H9 (cell line): ENCODE data around the gene CACNA2D3. TPM values are rescaled to one million over a fixed set of nuclear protein-coding genes. Genes with fewer than 3 reads are reported as not detected.

ENCODE experiments used
- DNase-seq: peaks from one replicate; pipeline ENCODE4 v3.0.0-alpha.2; 2017
- H2AFZ ChIP-seq: one replicate; pipeline ENCODE4 v1.6.1; 2013; ENCODE audit warnings: mild to moderate bottlenecking, low read length, control low read depth, moderate library complexity
- H2AK5ac ChIP-seq: 2 replicates; pipeline ENCODE4 v1.6.1; 2013; ENCODE audit warnings: low read length, control low read depth, mixed read lengths; ENCODE audit not compliant: insufficient read length
- H2BK120ac ChIP-seq: one replicate; pipeline ENCODE4 v1.6.1; 2013; ENCODE audit warnings: low read depth, mild to moderate bottlenecking, low read length, control low read depth, inconsistent platforms; ENCODE audit not compliant: poor library complexity, severe bottlenecking
- H2BK12ac ChIP-seq: 2 replicates; pipeline ENCODE4 v1.6.1; 2013; ENCODE audit warnings: low read length, control low read depth, mixed read lengths, low read depth; ENCODE audit not compliant: insufficient read length
- H2BK15ac ChIP-seq: 2 replicates; pipeline ENCODE4 v1.6.1; 2013; ENCODE audit warnings: low read depth, low read length, control low read depth
- H2BK20ac ChIP-seq: one replicate; pipeline ENCODE4 v1.6.1; 2013; ENCODE audit warnings: low read depth, mild to moderate bottlenecking, low read length, control low read depth, inconsistent platforms; ENCODE audit not compliant: poor library complexity, severe bottlenecking
- H2BK5ac ChIP-seq: 2 replicates; pipeline ENCODE4 v1.6.1; 2013; ENCODE audit warnings: low read length, control low read depth, mixed read lengths; ENCODE audit not compliant: insufficient read length
- H3K14ac ChIP-seq: 2 replicates; pipeline ENCODE4 v1.6.1; 2013; ENCODE audit warnings: low read length, control low read depth; ENCODE audit not compliant: insufficient read depth
- H3K18ac ChIP-seq: 2 replicates; pipeline ENCODE4 v1.6.1; 2013; ENCODE audit warnings: low read depth, mild to moderate bottlenecking, mixed read lengths, low read length, control low read depth; ENCODE audit not compliant: insufficient read length
- H3K23ac ChIP-seq: 2 replicates; pipeline ENCODE4 v1.6.1; 2013; ENCODE audit warnings: low read length, control low read depth, mixed read lengths, low read depth; ENCODE audit not compliant: insufficient read length
- H3K23me2 ChIP-seq: 2 replicates; pipeline ENCODE4 v1.6.1; 2013; ENCODE audit warnings: low read depth, mild to moderate bottlenecking, mixed read lengths, low read length, control low read depth; ENCODE audit not compliant: insufficient read length, poor library complexity, severe bottlenecking
- H3K27ac ChIP-seq: 2 replicates; pipeline ENCODE4 v1.5.1; 2013; ENCODE audit warnings: low read length, control low read depth, mixed read lengths, low read depth; ENCODE audit not compliant: insufficient read length
- H3K27me3 ChIP-seq: 2 replicates; pipeline ENCODE4 v1.6.1; 2013; ENCODE audit warnings: low read length, control low read depth, inconsistent platforms; ENCODE audit not compliant: insufficient read depth
- H3K4ac ChIP-seq: 2 replicates; pipeline ENCODE4 v1.6.1; 2013; ENCODE audit warnings: low read depth, mild to moderate bottlenecking, control low read depth, inconsistent platforms, low read length, moderate library complexity
- H3K4me1 ChIP-seq: 2 replicates; pipeline ENCODE4 v1.6.1; 2013; ENCODE audit warnings: low read length, control low read depth, inconsistent platforms; ENCODE audit not compliant: insufficient read depth
- H3K4me2 ChIP-seq: 2 replicates; pipeline ENCODE4 v1.6.1; 2013; ENCODE audit warnings: low read length, control low read depth, mixed read lengths; ENCODE audit not compliant: insufficient read length, insufficient read depth
- H3K56ac ChIP-seq: 2 replicates; pipeline ENCODE4 v1.6.1; 2013; ENCODE audit warnings: low read depth, mild to moderate bottlenecking, mixed read lengths, low read length, control low read depth; ENCODE audit not compliant: insufficient read length
- H3K79me1 ChIP-seq: 2 replicates; pipeline ENCODE4 v1.6.1; 2013; ENCODE audit warnings: low read depth, mild to moderate bottlenecking, moderate library complexity, low read length, control low read depth, inconsistent platforms; ENCODE audit not compliant: insufficient read depth, poor library complexity, severe bottlenecking
- H3K79me2 ChIP-seq: 2 replicates; pipeline ENCODE4 v1.6.1; 2013; ENCODE audit warnings: low read length, control low read depth, inconsistent platforms; ENCODE audit not compliant: insufficient read depth
- H3K9ac ChIP-seq: 2 replicates; pipeline ENCODE4 v1.6.1; 2013; ENCODE audit warnings: low read length, control low read depth, mixed read lengths; ENCODE audit not compliant: insufficient read length; ENCODE audit errors: extremely low read depth
- H3K9me3 ChIP-seq: one replicate; pipeline ENCODE4 v1.6.1; 2013; ENCODE audit warnings: low read depth, low read length, inconsistent platforms; ENCODE audit not compliant: control insufficient read depth
- H3T11ph ChIP-seq: one replicate; pipeline ENCODE4 v1.6.1; 2013; ENCODE audit warnings: mild to moderate bottlenecking, low read length, control low read depth, inconsistent platforms
- H4K20me1 ChIP-seq: one replicate; pipeline ENCODE4 v1.6.1; 2013; ENCODE audit not compliant: control insufficient read depth, insufficient read length, insufficient read depth
- H4K5ac ChIP-seq: 2 replicates; pipeline ENCODE4 v1.6.1; 2013; ENCODE audit warnings: low read depth, mild to moderate bottlenecking, mixed read lengths, low read length, control low read depth; ENCODE audit not compliant: insufficient read length
- H4K8ac ChIP-seq: replicated peaks from 2 replicates; pipeline ENCODE4 v1.6.1; 2013; ENCODE audit warnings: low read length, control low read depth, mixed read lengths, low read depth; ENCODE audit not compliant: insufficient read length
- H4K91ac ChIP-seq: 2 replicates; pipeline ENCODE4 v1.6.1; 2013; ENCODE audit warnings: low read depth, mild to moderate bottlenecking, moderate library complexity, mixed read lengths, low read length, control low read depth; ENCODE audit not compliant: insufficient read length
- H3K27ac Mint-ChIP-seq, 3 experiments: 2 replicates in 2 of 3; 3 replicates in 1 of 3; pipeline ENCODE4 v1.8.0; 2020 to 2021; ENCODE audit warnings: mixed read lengths in 3 of 3, mild to moderate bottlenecking in 1 of 3, moderate library complexity in 1 of 3
- H3K27me3 Mint-ChIP-seq: 2 replicates; pipeline ENCODE4 v1.8.0; 2021; ENCODE audit warnings: low read depth, mild to moderate bottlenecking, moderate library complexity, mixed read lengths
- H3K36me3 Mint-ChIP-seq, 3 experiments: 2 replicates in 2 of 3; 3 replicates in 1 of 3; pipeline ENCODE4 v1.8.0; 2020 to 2021; ENCODE audit warnings: low read depth in 3 of 3, mixed read lengths in 3 of 3; ENCODE audit not compliant: insufficient read depth in 1 of 3
- H3K4me1 Mint-ChIP-seq, 2 experiments: 2 replicates each; pipeline ENCODE4 v1.8.0; 2020; ENCODE audit warnings: mixed read lengths in 2 of 2
- H3K4me3 Mint-ChIP-seq, 2 experiments: 2 replicates in 1 of 2; 3 replicates in 1 of 2; pipeline ENCODE4 v1.8.0; 2020 to 2021; ENCODE audit warnings: mild to moderate bottlenecking in 2 of 2, mixed read lengths in 2 of 2, moderate library complexity in 1 of 2
- H3K9me3 Mint-ChIP-seq, 2 experiments: 2 replicates in 1 of 2; 3 replicates in 1 of 2; pipeline ENCODE4 v1.8.0; 2020; ENCODE audit warnings: mild to moderate bottlenecking in 2 of 2, mixed read lengths in 2 of 2, moderate library complexity in 1 of 2
- CTCF ChIP-seq: fragments of 200-600 bp; sonication (generic); conservative IDR thresholded peaks from 3 replicates; pipeline ENCODE4 v1.8.0; 2021; ENCODE audit warnings: antibody characterized with exemption, mild to moderate bottlenecking
- WGBS: extraction: QIAGEN DNeasy Blood & Tissue Kit; methylation state at CpG from one replicate; pipeline ENCODE4 v1.1.7; 2013; ENCODE audit warnings: missing lambda C conversion rate, low lambda C conversion rate, mixed read lengths; ENCODE audit not compliant: insufficient read length; ENCODE audit errors: extremely low coverage; 5-methylcytosine and 5-hydroxymethylcytosine counted together
- total RNA-seq: library from RNA; stranded (reverse); gene quantifications from 2 replicates; pipeline ENCODE4 v1.2.1, GENCODE V29; 2021

The CACNA2D3 gene
- total RNA-seq, 1 experiment from 2014 or later: 3.2 TPM

GRCh38 chr3:54632326-54632665, 509.9 kb downstream of the CACNA2D3 start:
- Histone ChIP-seq H2BK15ac (no peak overlapping the region), H4K5ac (no peak overlapping the region), H3K4me2 (no peak overlapping the region), H2AK5ac (no peak overlapping the region), H3K79me2 (no peaks in the 10 kb centered on the region; the same call in 1 of the 2 replicates), H3K18ac (no peak overlapping the region), H3K14ac (no peak overlapping the region), H2BK120ac (no peak overlapping the region), H4K8ac (no peak overlapping the region), H4K91ac (no peak overlapping the region), H3K27ac (no peak overlapping the region), H2BK20ac (no peak overlapping the region), H3K79me1 (no peaks in the 10 kb centered on the region), H2AFZ (no peak overlapping the region), H3K4ac (no peak overlapping the region), H3K27me3 (no peaks in the 10 kb centered on the region), H3K9me3 (no peaks in the 10 kb centered on the region), H3K23ac (no peak overlapping the region), H3T11ph (no peak overlapping the region), H3K4me1 (peaks cover 3% of the 10 kb centered on the region; the same call in 1 of the 2 replicates), H2BK5ac (no peak overlapping the region), H3K23me2 (no peaks in the 10 kb centered on the region), H3K56ac (no peak overlapping the region), H4K20me1 (no peaks in the 10 kb centered on the region), H2BK12ac (no peak overlapping the region), H3K9ac (no peak overlapping the region)
- Mint-ChIP-seq H3K9me3 (peaks cover 0 to 7% of the 10 kb centered on the region in 2 experiments; a peak in 2 of 5 replicates), H3K27ac (peak overlapping the region in 2 of 3 experiments; percentile 66 to 95; a peak in 4 of 7 replicates), H3K4me1 (peaks cover 47 to 54% of the 10 kb centered on the region in 2 experiments), H3K27me3 (no peaks in the 10 kb centered on the region), H3K36me3 (peaks cover 27 to 49% (median 40%) of the 10 kb centered on the region in 3 experiments), H3K4me3 (no peak overlapping the region)
- WGBS: no CpG with 5 or more reads among the region's 1 CpG
- TF ChIP-seq CTCF: no peak
- DNase-seq: no peak
